Measurements from ENCODE around the gene SLC25A4.

GRCh38 chr4:185194924-185195888, 52.1 kb downstream of the SLC25A4 start:
- TF ChIP-seq POLR2A (IDR thresholded peaks at IDR 0.05; ENCODE audit: low read depth, low read length) (no peak), POLR2AphosphoS5 (IDR thresholded peaks at IDR 0.05; ENCODE audit: low read depth, low read length) (no peak), TAF1 (IDR thresholded peaks at IDR 0.05; ENCODE audit: low read depth, low read length) (no peak)

Measured in GM12891 (cell line).